GM12878 (cell line): ENCODE data around the gene WDR45B. TPM values are rescaled to one million over a fixed set of nuclear protein-coding genes. Genes with fewer than 3 reads are reported as not detected.

ENCODE experiments used
- ATAC-seq: fragments of 200-7000 bp; cut with Tn5 transposase; 3 replicates; pipeline ENCODE4 v1.9.1; 2020; ENCODE audit warnings: mild to moderate bottlenecking, moderate library complexity
- BruUV-seq: library from RNA; stranded (reverse); fragments of 400-500 nt; replicated peaks from 2 replicates; lab custom pipeline; 2021; lab: Mats Ljungman, UMichigan
- CTCF ChIA-PET: fragments of 300-600 bp; sonication (Branson Sonifier 250); formaldehyde crosslinking; extraction: SDS; loops from one replicate; lab custom pipeline; 2021; ENCODE audit warnings: inconsistent platforms; lab: Yijun Ruan, JAX
- POLR2A ChIA-PET: fragments of 350-600 bp; formaldehyde crosslinking; extraction: SDS; loops from one replicate; lab custom pipeline; 2021; ENCODE audit warnings: inconsistent platforms; lab: Charles Lee
- RAD21 ChIA-PET: fragments of 300-600 bp; sonication (Branson Sonifier 250); formaldehyde crosslinking; loops from one replicate; lab custom pipeline; 2023; ENCODE audit warnings: antibody characterized with exemption; ENCODE audit not compliant: unreplicated experiment; lab: Charles Lee
- SMC1A ChIA-PET: fragments of 300-600 bp; sonication (Branson Sonifier 250); formaldehyde crosslinking; loops from one replicate; lab custom pipeline; 2023; ENCODE audit not compliant: unreplicated experiment, uncharacterized antibody; lab: Charles Lee
- DNase-seq: peaks from one replicate; pipeline ENCODE4 v3.0.0-alpha.2; 2011; ENCODE audit warnings: low read depth, low spot score
- FAIRE-seq: peaks from 3 replicates; lab custom pipeline; 2011; peaks lifted over from hg19 to GRCh38; lab: Jason Lieb, UNC
- H2AFZ ChIP-seq: 2 replicates; pipeline ENCODE4 v1.6.0; 2011; ENCODE audit warnings: low read depth, low read length, control low read depth; ENCODE audit not compliant: control insufficient read depth
- H3K27ac ChIP-seq: 2 replicates; pipeline ENCODE4 v1.5.1; 2011; ENCODE audit warnings: control low read depth; ENCODE audit not compliant: control insufficient read depth, insufficient read depth
- H3K27me3 ChIP-seq, 2 experiments: replicated peaks in 1 of 2; 2 replicates each; pipeline versions ENCODE4 v1.6.0 to v1.6.1; 2011; ENCODE audit warnings: low read length in 1 of 2; ENCODE audit not compliant: control insufficient read depth in 2 of 2, insufficient read depth in 2 of 2
- H3K36me3 ChIP-seq, 2 experiments: 2 replicates each; pipeline ENCODE4 v1.5.1; 2011; ENCODE audit warnings: low read length in 1 of 2; ENCODE audit not compliant: control insufficient read depth in 2 of 2, insufficient read depth in 2 of 2
- H3K4me1 ChIP-seq: 2 replicates; pipeline ENCODE4 v1.6.1; 2011; ENCODE audit warnings: mild to moderate bottlenecking, low read length, moderate library complexity, mixed read lengths; ENCODE audit not compliant: control insufficient read depth, insufficient read depth
- H3K4me2 ChIP-seq: 2 replicates; pipeline ENCODE4 v1.6.0; 2011; ENCODE audit warnings: control low read depth; ENCODE audit not compliant: control insufficient read depth, insufficient read depth
- H3K4me3 ChIP-seq: fragments of 200-600 bp; sonication (generic); 2 replicates; pipeline ENCODE4 v1.5.1; 2016
- H3K79me2 ChIP-seq: 2 replicates; pipeline ENCODE4 v1.6.0; 2011; ENCODE audit warnings: low read length; ENCODE audit not compliant: control insufficient read depth, insufficient read depth
- H3K9ac ChIP-seq: 2 replicates; pipeline ENCODE4 v1.8.0; 2011; ENCODE audit warnings: low read length, control low read depth, mixed read lengths; ENCODE audit not compliant: control insufficient read depth, insufficient read depth
- H3K9me3 ChIP-seq: replicated peaks from 3 replicates; pipeline ENCODE4 v1.5.1; 2011; ENCODE audit warnings: mild to moderate bottlenecking, low read length; ENCODE audit not compliant: control insufficient read depth, insufficient read depth
- H4K20me1 ChIP-seq: 2 replicates; pipeline ENCODE4 v1.6.0; 2011; ENCODE audit not compliant: control insufficient read depth, insufficient read depth
- ATF7 ChIP-seq: fragments of 450-650 bp; IDR thresholded peaks from 2 replicates; pipeline ENCODE4 v1.6.1; 2016; ENCODE audit warnings: low read depth, mild to moderate bottlenecking
- BCL11A ChIP-seq: IDR thresholded peaks from 2 replicates; pipeline ENCODE4 v1.6.1; 2011; ENCODE audit warnings: low read depth, low read length
- HCFC1 ChIP-seq: fragments of 150-350 bp; IDR thresholded peaks from 2 replicates; pipeline ENCODE4 v1.6.1; 2014; ENCODE audit warnings: low read length
- IRF5 ChIP-seq: fragments of 450-650 bp; IDR thresholded peaks from 2 replicates; pipeline ENCODE4 v1.6.1; 2017; ENCODE audit warnings: borderline replicate concordance
- KAT2A ChIP-seq: conservative IDR thresholded peaks from 2 replicates; pipeline ENCODE4 v1.6.1; 2011; ENCODE audit warnings: low read depth, low read length; ENCODE audit not compliant: control insufficient read depth
- LARP7 ChIP-seq: fragments of 450-650 bp; IDR thresholded peaks from 2 replicates; pipeline ENCODE4 v1.6.1; 2017; ENCODE audit warnings: mild to moderate bottlenecking
- MTA2 ChIP-seq: fragments of 450-650 bp; IDR thresholded peaks from 2 replicates; pipeline ENCODE4 v1.6.1; 2016; ENCODE audit warnings: low read depth, mild to moderate bottlenecking, moderate library complexity
- PAX8 ChIP-seq: fragments of 450-650 bp; IDR thresholded peaks from 2 replicates; pipeline ENCODE4 v1.6.1; 2017; ENCODE audit warnings: mild to moderate bottlenecking, moderate library complexity
- RAD51 ChIP-seq: fragments of 450-650 bp; IDR thresholded peaks from 2 replicates; pipeline ENCODE4 v1.6.1; 2016; ENCODE audit warnings: moderate library complexity, mild to moderate bottlenecking, inconsistent platforms
- SMARCA5 ChIP-seq: fragments of 450-650 bp; IDR thresholded peaks from 2 replicates; pipeline ENCODE4 v1.6.1; 2017; ENCODE audit warnings: mild to moderate bottlenecking
- SRF ChIP-seq, 2 experiments: IDR thresholded peaks; 2 replicates each; pipeline ENCODE4 v1.6.1; 2011; ENCODE audit warnings: low read depth in 2 of 2, low read length in 2 of 2, mild to moderate bottlenecking in 1 of 2, moderate library complexity in 1 of 2
- SUZ12 ChIP-seq: fragments of 200-600 bp; sonication (generic); IDR thresholded peaks from one replicate; pipeline ENCODE4 v1.6.1; 2018; ENCODE audit warnings: antibody characterized with exemption, mild to moderate bottlenecking; ENCODE audit not compliant: unreplicated experiment
- TCF12 ChIP-seq: IDR thresholded peaks from 2 replicates; pipeline ENCODE4 v1.6.1; 2011; ENCODE audit warnings: low read depth, mild to moderate bottlenecking, low read length
- TCF7 ChIP-seq: IDR thresholded peaks from 2 replicates; pipeline ENCODE4 v1.6.1; 2014; ENCODE audit warnings: antibody characterized with exemption, borderline replicate concordance
- ZNF217 ChIP-seq: fragments of 450-650 bp; IDR thresholded peaks from 2 replicates; pipeline ENCODE4 v1.6.1; 2017; ENCODE audit warnings: antibody characterized with exemption, mild to moderate bottlenecking
- ZSCAN29 ChIP-seq: fragments of 450-650 bp; IDR thresholded peaks from 2 replicates; pipeline ENCODE4 v1.6.1; 2017; ENCODE audit warnings: mild to moderate bottlenecking, moderate library complexity
- WGBS: methylation state at CpG from one replicate; pipeline ENCODE4 v1.1.6; 2016; ENCODE audit warnings: low lambda C conversion rate; ENCODE audit not compliant: insufficient replicate concordance, insufficient coverage; ENCODE audit errors: missing lambda C conversion rate; 5-methylcytosine and 5-hydroxymethylcytosine counted together
- in situ Hi-C: fragments of 300-500 bp; cut with MboI; formaldehyde crosslinking; loops from 9 replicates; pipeline ENCODE4 v1.14.3; 2018; ENCODE audit warnings: mixed read lengths
- intact Hi-C: fragments of 100-400 bp; cut with micrococcal nuclease; formaldehyde crosslinking; loops from one replicate; pipeline ENCODE4 v1.14.2; 2022; ENCODE audit not compliant: unreplicated experiment
- polyA plus RNA-seq, 11 experiments: library from polyadenylated mRNA; depleted of rRNA in 4 of 11; unstranded in 6 of 11; stranded (reverse) in 5 of 11; fragments of >200 nt; fragmentation: Nextera tagmentation in 4 of 11; fragmentation: Illumina TruSeq in 1 of 11; extraction: Ambion mirVana in 4 of 11; extraction: Trizol in 1 of 11; gene quantifications; 1 replicate in 1 of 11; 2 replicates in 10 of 11; pipeline versions ENCODE4 v1.2.1 to v1.2.3, GENCODE V29; 2011 to 2016; ENCODE audit warnings: inconsistent platforms in 2 of 11, missing spikeins in 2 of 11, low read depth in 1 of 11
- total RNA-seq, 4 experiments: library from RNA; depleted of rRNA in 3 of 4; stranded (reverse); fragments of >200 nt in 3 of 4; fragmentation: Illumina TruSeq in 1 of 4; extraction: Trizol in 1 of 4; gene quantifications; 2 replicates each; pipeline versions ENCODE4 v1.2.1 to v1.2.3, GENCODE V29; 2013 to 2021
- TF ChIP-seq, protein P1 (sequence below): fragments of 450-650 bp; conservative IDR thresholded peaks from 2 replicates; pipeline ENCODE4 v1.6.1; 2017; ENCODE audit warnings: mild to moderate bottlenecking, moderate library complexity
- TF ChIP-seq, protein P2 (sequence below): IDR thresholded peaks from 2 replicates; pipeline ENCODE4 v1.6.1; 2012; ENCODE audit warnings: low read length, inconsistent platforms

Gene WDR45B
- total and polyA plus RNA-seq, 10 of the 15 experiments (the other 5 are each of a cell fraction or from before 2014, with no cell fraction given) = 1.0 to 73.7 (median 26.6) TPM

DNA sequence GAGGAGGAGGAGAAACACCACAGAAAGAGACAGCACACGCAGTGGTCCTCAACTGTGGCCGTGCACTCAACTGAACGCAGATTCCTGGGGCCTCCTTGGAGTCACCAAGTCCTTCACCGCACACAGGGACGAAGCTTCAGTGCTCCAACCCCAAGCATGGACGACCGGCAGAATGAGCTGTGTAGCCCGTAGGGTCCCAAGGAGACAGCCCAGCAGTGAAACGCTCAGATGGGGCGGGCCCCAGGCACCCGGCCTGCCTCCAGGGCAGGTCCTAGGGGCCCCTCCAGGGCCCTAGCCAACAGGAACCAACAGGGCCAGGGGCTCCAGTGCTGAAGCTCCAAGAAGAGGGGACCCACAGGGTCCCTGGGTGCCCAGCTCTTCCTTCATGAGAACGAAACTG is 37.0 kb upstream of the WDR45B start:
- H2AFZ ChIP-seq = no peak overlapping the region
- no peak overlapping the region for H3K27ac ChIP-seq
- BruUV-seq = no TSS peak
- H3K9ac ChIP-seq = no peak overlapping the region
- WGBS = 57% methylated on average over 9 of the region's 12 CpGs
- TF ChIP-seq IRF5 = no peak
- TF ChIP-seq SMARCA5 = no peak
- TF ChIP-seq, protein P1, sequence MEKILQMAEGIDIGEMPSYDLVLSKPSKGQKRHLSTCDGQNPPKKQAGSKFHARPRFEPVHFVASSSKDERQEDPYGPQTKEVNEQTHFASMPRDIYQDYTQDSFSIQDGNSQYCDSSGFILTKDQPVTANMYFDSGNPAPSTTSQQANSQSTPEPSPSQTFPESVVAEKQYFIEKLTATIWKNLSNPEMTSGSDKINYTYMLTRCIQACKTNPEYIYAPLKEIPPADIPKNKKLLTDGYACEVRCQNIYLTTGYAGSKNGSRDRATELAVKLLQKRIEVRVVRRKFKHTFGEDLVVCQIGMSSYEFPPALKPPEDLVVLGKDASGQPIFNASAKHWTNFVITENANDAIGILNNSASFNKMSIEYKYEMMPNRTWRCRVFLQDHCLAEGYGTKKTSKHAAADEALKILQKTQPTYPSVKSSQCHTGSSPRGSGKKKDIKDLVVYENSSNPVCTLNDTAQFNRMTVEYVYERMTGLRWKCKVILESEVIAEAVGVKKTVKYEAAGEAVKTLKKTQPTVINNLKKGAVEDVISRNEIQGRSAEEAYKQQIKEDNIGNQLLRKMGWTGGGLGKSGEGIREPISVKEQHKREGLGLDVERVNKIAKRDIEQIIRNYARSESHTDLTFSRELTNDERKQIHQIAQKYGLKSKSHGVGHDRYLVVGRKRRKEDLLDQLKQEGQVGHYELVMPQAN = no peak
- TF ChIP-seq MTA2 = no peak
- no peak for TF ChIP-seq TCF7
- TF ChIP-seq SUZ12 = no peak
- TF ChIP-seq KAT2A = no peak
- no peak for TF ChIP-seq ZNF217
- TF ChIP-seq, protein P2, sequence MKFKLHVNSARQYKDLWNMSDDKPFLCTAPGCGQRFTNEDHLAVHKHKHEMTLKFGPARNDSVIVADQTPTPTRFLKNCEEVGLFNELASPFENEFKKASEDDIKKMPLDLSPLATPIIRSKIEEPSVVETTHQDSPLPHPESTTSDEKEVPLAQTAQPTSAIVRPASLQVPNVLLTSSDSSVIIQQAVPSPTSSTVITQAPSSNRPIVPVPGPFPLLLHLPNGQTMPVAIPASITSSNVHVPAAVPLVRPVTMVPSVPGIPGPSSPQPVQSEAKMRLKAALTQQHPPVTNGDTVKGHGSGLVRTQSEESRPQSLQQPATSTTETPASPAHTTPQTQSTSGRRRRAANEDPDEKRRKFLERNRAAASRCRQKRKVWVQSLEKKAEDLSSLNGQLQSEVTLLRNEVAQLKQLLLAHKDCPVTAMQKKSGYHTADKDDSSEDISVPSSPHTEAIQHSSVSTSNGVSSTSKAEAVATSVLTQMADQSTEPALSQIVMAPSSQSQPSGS = no peak
- TF ChIP-seq HCFC1 = no peak
- no peak for TF ChIP-seq BCL11A
- TF ChIP-seq LARP7 = no peak
- no peak for TF ChIP-seq PAX8
- TF ChIP-seq TCF12 = no peak
- TF ChIP-seq RAD51 = no peak
- no peak for TF ChIP-seq SRF (IDR thresholded peaks at IDR 0.05; ENCODE audit: low read depth in 2 of 2, low read length in 2 of 2)
- TF ChIP-seq ZSCAN29 = no peak
- TF ChIP-seq ATF7 = no peak
- TF ChIP-seq, all 136 proteins: peak for 0
- no peaks in the 10 kb centered on the region for H3K27me3 ChIP-seq
- CTCF ChIA-PET = no interaction called here
- FAIRE-seq (no peak), ATAC-seq (no peak), DNase-seq (no peak)
- SMC1A ChIA-PET = no interaction called here
- H3K4me1 ChIP-seq = no peaks in the 10 kb centered on the region
- H3K9me3 ChIP-seq = no peaks in the 10 kb centered on the region
- H3K36me3 ChIP-seq = no peaks in the 10 kb centered on the region
- H3K4me2 ChIP-seq = no peak overlapping the region
- RAD21 ChIA-PET = interaction anchor here (0.5 kb wide), 1 partner anchor 13 kb away, joined by 3 read pairs; the partner anchor contains the start of gene RAB40B
- H3K79me2 ChIP-seq = no peaks in the 10 kb centered on the region
- POLR2A ChIA-PET = no interaction called here
- in situ Hi-C loops = no loop called here
- intact Hi-C loops = no loop called here
- no peaks in the 10 kb centered on the region for H4K20me1 ChIP-seq
- H3K4me3 ChIP-seq = no peak overlapping the region
